DMS53 treated with DMSO at 0.1 percent for 48 hours (cell line): Measurements from ENCODE around the gene SEMA4C.

Source experiments
- DNase-seq: peaks from one replicate; lab custom pipeline; 2025; ENCODE audit not compliant: unreplicated experiment; lab: John Stamatoyannopoulos, UW

The SEMA4C gene

GRCh38 chr2:96824079-96824870, 45.6 kb downstream of the SEMA4C start:
- no peak for DNase-seq

DNA sequence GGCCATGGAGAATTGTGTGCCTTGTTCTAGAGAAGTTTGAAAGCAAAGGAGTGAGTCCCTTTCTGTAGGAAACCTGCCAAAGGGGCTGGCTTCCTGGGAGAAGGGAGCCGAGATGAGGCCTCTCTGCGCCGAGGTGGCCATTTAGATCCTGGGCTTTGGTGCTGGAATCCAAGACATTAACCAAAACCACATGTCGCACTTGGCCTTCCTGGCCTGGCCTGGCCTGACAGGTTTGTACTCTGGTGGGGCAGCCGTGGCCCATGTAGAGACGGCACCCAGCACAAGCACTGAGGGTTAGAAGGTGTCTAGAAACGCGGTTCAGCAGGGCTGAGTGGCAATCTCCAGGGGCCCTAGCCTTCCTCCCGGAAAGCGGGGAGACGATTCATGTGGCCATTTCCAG, 46.7 kb downstream of the SEMA4C start:
- DNase-seq: no peak

DNA sequence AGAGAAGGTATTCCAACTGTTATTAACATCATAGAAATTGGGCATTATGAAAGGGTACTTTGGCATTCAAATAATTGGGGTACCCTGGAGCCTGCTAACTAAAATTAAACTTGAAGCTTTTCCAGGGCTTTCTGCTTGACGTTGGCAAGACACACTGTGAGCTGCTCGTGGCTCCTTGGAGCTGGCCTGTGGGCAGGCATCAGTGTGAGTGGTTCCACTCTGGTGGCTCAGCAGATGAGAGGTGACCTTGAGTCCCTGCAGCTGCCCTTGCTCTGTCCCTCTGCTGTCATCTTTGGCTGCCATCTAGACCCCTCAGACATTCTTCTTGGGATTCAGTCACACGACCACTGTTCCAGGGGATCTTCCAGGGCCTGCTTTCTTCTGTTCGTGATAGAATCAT, 47.1 kb downstream of the SEMA4C start:
- no peak for DNase-seq

DNA sequence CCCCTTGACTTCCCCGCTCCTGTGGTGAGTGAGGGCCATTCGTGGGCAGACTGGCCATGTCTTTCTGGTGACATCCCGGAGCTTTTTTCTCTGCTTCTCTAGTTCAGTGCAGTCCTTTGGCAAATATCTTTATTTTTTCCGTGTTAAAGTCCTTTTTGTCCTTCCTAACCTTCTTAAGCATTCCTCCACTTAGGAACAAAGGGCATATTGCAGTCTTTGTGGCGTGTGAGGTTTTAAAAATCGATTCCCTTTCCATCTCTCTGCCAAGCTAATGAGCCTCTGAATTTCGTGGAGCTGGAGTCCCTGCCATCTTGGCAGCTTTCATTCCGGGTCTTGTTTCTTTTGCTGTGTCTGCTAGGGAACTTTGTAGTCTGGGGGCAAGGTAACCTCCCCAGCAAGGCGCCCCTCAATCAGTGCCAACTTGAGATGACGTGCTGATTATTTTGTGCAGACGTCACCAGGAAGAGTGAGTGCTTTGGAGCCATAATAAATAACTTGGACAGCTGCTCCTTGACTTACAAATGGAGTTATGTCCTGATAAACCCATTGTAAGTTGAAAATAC, 48.7 kb downstream of the SEMA4C start:
- no peak for DNase-seq

GRCh38 chr2:96819876-96820511, 49.9 kb downstream of the SEMA4C start:
- DNase-seq: no peak

- DNase-seq: peak; percentile 88
Measured at GRCh38 chr2:96819128-96819875, 50.6 kb downstream of the SEMA4C start.

GRCh38 chr2:96817882-96818281, 52.0 kb downstream of the SEMA4C start:
- DNase-seq: no peak

- DNase-seq: peak; percentile 31
Measured at GRCh38 chr2:96816836-96817702, 52.8 kb downstream of the SEMA4C start.

- DNase-seq: peak; percentile 97
Measured at GRCh38 chr2:96816127-96816835, 53.6 kb downstream of the SEMA4C start, which contains the start of gene CNNM3. CNNM3 (plus strand) TSS chr2:96816268; CDS start chr2:96816278, 10 bp downstream.

- peak; percentile 76 for DNase-seq
Measured at GRCh38 chr2:96815326-96816126, 54.4 kb downstream of the SEMA4C start.

- no peak for DNase-seq
Measured at GRCh38 chr2:96813656-96814055, 56.2 kb downstream of the SEMA4C start.

DNA sequence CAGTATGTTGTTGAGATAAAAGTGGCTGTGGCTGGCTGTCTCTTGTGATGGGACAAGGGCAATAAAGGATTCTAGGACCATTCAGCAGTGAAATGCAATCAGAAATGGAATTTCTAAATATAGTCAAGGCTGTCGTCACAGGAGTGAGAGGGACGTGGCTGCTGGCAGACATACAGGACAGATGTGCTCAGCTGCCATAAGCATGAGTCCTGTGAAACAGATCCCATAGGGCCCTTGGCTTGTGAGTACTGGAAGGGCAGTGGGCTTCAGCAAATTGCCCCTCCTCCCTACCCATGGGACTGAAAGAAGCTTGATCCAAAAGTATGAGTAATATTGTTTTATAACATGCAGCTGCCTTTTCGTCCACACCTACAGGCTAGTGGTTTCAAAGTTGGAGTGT, 58.0 kb downstream of the SEMA4C start:
- DNase-seq: no peak

DNA sequence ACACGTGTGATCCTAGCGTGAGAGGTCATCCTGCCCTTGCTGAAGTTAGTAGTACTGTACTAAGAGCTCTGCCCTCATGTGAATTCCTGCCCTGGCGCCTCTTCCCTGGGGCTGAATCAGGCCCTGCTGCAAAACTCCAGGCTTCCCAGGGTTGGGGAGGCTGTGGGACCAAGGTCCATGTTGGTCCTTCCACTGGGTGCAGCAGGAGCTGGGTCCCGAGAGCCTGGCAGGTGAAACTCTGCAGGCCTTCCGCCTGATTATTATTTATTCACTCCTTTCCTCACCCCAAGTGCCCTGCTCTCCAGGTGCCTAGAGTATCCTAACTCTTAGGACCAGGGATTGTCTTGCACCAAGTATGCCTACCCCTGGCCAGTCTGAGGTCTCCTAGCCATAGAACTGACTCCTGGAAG, 59.1 kb downstream of the SEMA4C start:
- no peak for DNase-seq

DNA sequence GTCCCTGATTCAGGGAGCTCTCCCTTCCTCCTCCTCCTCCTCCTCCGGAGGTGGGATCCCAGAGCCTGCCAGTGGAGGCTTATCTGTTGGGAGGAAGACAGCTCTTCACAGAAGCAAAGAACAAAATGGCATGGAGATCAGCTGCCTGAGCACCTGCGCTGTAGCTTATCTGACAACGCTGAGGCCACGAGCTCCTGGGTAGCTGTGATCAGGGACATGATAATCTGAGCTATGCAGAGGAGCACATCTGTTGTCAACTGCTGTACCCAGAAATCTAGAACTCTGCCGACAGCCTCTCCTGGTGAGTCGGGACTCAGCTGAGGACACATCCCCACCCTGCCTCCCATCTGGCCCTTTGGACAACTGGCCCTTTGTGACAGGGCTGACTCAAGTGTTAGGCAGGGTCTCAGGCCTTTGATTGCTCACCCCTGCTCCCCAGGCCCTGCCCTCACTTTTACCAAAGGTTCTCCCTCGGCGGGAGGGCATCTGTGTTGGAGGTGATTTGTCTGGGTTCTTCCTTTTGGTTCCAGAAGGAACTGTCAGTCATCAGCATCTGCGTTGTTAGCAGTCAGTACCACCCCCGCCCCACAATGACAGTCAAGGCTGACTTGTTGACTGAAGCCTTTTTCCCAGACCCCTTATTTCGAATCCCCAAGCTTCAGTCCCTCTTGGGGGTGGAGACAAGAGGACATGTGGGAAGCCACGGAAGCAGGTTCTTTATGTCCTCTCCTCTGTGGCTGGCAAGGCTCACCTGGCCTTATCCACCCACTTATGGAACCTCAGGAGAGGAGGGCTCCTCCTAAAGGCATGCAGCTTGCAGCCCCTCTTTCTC, 59.7 kb downstream of the SEMA4C start:
- no peak for DNase-seq
